NOMO-1 (cell line): Measurements from ENCODE around the gene C1orf35.

Experiments
- DNase-seq, 2 experiments: peaks; one replicate each; lab custom pipeline; 2025; ENCODE audit not compliant: unreplicated experiment in 2 of 2; lab: John Stamatoyannopoulos, UW

The C1orf35 gene

GRCh38 chr1:228102791-228103620 is at the start of gene C1orf35:
Gene C1orf35 (minus strand): TSS chr1:228103325. CDS start chr1:228103227, 98 bp downstream.
- DNase-seq: peak; percentile 93 to 94

DNA sequence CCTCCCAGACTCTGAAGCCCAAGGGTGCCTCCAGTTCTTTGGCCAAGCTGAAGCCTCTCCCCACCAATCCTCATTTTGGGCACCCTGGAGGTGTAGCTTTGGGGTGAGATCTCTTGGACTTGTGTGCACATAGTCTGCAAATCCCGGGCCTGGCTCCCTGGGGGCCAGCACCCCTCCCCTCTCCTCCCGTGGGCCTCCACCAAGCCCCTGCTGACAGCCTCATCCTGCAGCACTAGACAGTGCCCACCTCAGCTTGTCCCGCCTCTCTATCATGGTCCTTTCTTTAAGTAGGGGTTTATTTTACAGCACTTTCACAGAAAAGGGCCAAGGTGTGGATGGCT is 49.8 kb upstream of the C1orf35 start:
- no peak for DNase-seq

DNA sequence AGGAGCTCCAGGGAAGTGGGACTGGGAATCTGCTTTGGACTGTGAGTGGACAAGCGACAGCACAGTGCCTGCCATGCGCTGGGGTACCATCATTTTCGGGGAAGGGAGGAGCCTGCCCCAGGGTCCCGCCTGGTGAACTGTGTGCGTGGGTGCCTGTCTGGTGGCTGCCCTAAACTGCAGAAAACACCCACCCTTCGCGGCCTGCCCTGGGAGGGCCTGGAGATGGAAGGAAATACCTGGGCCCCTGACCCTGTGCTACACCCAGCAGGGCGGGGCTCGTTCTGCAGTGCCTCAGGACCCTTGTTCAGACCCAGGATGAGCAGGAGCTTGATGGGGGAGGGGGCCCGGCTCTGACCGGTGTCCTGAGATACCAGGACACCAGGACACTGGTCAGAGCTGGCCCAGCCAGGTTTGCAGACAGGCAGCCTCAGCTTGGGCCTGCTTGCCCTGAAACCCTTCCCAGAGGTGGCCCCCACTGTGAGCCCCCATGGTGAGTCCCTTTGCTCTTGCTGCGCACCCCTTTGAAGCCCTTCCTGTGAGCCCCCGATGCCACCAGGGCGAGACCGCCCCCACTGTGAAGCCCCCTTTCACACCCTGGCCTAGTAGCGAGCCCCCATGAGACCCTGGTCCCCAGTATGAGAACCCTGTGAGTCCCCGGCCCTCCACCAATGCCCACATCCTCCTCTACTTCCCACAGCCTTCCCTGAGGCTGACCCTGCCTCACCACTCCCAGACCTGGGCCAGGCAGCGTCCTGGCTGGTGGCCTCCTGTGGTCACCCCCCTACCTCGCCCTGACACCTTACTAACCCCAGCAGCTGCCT is 49.2 kb upstream of the C1orf35 start:
- no peak for DNase-seq

DNA sequence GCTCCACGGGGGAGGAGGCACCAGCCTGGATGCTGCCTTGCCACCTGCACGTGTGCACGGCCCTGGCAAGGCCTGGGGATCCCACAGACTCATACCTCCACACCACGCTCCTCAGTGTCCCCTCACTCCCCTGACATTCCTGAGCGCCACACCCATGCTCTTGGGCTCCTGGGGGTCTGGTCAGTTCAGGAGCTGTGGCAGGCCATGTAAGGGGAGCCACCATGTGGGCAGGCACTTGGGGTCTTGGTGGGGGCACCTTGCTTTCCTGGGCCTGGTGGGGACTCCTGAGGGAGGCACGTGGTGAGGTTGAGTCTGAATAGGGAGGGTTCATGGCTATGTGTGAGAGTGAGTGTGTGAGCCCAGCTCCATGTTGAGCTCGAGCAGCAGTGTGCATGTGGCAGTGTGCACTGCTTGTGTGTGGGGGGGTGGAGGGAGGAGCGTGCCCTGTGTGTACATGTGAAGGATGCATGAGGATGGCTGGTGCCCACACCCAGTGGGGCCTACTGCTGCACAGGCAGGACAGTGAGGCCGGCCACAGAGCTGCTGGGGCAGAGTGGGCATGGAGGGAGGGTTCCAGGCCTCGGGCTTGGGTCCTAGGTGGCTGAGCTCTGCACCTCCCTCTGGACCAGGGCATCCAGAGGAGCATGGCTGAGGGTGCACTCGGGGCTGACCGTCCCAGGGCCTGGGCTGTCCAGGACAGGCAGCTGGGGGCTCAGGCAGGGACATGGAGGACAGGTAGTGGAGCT is 48.2 kb upstream of the C1orf35 start:
- DNase-seq: no peak

DNA sequence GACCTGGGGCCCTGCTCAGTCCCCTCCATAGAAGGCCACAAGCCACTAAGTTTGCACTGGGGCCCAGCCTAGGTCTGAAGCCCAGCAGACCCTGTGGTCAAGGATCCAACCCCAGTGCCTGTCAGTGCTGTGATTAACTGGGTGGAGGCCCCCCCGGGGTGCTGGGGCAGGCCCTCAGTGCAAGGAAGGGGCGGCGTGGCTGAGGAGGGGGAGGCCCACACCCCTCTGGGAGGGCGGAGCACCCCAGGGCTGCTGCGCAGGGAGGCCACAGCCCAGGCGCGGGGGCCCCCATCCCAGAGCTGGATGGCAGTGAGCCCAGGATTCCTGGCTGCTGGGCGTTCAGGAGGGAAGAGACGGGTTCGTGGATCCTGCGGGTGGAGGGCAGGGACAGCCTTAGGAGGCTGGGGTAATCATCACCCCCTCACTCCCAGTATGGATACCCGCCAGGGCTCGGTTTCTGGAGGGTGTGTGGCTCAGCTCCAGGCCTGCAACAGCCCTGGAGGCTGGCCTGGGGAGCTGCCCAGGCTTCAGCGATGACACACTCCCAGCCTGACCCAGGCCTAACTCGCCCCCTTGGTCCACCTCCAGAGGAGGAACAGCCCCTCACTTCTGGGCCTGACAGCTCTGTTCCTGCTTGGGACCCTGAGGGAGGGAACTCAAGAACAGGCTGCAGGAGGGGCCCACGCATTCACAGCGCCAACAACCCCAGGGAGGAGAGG is 47.5 kb upstream of the C1orf35 start:
- DNase-seq: no peak

DNA sequence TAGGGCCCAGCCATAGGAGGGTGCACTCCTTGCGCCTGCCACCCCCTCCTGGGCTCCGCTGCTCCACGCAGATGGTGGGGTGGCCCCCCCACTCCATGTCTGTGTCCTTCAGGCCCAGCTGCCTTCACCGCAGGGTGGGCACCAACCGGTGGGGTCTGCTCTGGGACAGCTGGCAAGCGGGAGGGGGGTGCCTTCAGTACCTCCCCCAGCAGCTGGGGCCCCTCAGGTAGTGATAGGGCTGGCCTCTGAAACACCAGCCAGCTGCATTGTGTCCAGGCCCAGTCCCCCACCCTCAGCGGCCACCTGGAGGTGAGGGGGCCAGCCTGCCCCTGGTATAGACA is 47.0 kb upstream of the C1orf35 start:
- no peak for DNase-seq

- DNase-seq: no peak
These were observed 46.4 kb upstream of the C1orf35 start, which contains the start of gene GJC2 for GRCh38 chr1:228149406-228150119. Gene GJC2 (plus strand): TSS chr1:228149930. CDS start chr1:228157759, 7,829 bp downstream.

DNA sequence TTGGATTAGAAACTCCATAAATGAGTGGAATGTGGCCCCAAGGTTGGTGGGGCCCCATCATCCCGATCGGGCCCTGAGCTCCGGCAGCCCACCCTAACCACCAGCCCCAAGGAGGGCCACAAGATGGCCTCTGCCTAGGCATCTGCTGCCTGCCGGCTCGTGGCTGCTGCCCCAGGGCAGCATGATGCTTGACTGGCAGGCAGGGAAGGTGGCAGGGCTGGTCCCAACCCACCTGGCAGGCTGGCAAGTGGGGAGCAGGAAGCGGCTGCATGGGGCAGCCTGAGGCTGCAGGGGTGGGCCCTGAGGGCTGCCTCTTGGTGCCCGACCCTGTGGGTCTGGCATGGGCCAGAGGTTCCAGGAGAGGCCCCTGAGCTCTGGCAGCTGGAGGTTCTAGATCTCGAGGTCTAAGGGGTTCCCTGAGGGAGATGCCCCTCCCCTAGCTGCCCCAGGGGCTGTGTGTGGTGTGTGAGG is 45.8 kb upstream of the C1orf35 start:
- DNase-seq: no peak

DNA sequence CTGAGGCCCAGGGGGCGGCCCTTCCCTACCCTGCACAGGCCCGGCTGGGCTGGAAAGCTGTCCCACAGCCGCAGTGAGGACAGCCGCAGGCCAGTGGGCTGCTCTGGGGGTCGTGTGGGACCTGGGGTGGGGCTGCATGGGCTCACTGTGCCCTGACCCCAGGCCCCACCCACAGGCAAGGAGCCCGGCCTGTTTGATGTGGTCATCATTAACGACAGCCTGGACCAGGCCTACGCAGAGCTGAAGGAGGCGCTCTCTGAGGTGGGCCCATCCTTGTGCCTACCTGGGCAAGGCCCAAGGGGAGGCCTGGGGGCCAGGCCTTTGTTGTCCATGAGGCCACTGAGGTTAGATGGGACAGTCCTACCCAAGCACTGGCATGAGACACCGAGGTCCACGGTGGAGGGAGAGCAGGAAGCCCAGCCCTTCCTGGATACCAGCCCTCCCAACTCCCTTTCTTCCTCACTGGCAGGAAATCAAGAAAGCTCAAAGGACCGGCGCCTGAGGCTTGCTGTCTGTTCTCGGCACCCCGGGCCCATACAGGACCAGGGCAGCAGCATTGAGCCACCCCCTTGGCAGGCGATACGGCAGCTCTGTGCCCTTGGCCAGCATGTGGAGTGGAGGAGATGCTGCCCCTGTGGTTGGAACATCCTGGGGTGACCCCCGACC is 45.2 kb upstream of the C1orf35 start:
- no peak for DNase-seq

GRCh38 chr1:228147768-228148167 is 44.6 kb upstream of the C1orf35 start:
- no peak for DNase-seq

DNA sequence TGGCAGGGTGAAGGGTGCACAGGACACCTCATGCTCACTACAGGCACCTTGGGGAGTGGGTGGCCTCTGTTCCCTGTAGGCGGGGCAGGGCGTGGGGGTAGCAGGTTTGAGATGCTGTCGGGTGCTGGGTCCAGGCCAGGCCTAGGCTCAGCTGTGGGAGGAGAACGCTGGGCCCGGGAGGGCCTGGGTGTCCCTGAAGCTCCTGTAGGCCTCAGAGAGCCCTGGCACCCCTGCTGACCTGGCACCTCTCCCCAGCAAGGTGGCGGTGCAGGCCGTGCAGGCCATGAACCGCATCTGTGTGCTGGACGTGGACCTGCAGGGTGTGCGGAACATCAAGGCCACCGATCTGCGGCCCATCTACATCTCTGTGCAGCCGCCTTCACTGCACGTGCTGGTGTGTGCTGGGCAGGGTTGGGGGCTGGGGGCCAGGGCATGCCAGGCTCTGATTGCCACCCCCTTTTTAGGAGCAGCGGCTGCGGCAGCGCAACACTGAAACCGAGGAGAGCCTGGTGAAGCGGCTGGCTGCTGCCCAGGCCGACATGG is 44.1 kb upstream of the C1orf35 start:
- no peak for DNase-seq

DNA sequence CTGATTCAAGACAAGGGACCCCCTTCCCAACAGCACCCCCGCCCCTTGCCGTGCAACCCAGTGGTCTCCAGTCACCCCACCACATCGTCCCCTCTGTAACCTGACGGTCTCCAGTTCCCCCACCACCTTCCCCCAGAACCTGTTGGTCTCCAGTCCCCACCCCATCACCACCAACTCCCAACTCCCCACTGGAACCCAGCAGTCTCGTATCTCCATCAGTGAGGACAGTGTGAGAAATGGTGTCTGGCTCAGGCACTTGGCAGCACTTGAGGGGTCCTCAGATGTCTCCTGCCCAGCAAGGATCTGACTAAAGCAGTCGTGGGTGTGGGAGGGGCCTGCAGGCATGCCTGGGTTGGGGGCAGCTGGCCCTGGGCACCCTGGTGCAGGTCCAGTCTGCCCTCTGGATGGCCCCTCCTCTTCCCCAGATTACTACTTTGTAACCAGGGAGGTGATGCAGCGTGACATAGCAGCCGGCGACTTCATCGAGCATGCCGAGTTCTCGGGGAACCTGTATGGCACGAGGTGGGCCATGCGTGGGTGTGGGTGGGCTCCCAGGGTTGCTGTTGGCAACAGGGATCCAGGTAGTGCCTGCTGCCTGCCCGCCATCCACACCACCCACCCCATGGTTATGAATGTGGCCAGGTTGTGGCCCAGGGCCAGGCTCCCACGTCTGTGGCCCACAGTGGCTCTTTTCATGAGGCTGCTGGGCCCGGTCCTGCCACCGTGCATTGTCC is 43.5 kb upstream of the C1orf35 start:
- no peak for DNase-seq

DNA sequence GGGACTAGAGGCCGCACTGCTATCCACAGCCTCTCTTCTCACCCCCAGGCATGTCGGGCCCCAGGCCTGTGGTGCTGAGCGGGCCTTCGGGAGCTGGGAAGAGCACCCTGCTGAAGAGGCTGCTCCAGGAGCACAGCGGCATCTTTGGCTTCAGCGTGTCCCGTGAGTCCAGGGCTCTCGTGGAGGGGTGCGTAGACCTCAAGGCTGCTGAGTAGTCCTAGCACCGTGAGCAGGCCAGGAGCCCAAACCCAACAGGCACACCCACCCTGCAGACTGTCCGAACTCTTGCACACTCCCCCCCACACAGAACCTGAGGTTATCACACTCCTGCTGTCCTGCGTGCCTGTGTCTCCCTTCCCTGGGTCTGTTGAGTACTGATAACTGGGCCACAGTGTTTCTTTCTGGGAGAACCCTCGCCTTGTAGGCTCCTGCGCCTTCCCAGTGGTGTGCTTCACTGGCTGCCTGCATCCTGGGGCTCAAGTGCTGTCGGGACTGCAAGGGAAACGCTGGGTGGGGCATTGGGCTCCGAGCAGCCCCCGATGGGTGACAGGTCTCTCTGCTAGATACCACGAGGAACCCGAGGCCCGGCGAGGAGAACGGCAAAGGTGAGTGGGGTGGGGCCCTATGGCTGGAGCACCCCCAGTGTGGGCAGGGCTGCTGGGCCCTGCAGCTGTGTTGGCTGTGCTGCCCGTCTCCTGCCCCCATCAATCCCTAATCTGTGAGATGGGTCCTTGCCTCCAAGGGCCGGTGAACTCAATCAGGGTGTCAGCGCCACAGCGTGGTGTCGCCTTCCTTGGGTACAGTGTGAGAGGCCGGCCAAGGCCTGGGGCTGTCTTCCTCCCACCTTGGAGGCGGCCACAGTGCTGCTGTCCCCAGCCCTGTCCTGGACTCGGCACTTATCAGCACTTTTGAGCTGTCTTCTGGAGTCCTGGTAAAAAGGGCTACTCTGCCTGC is 42.6 kb upstream of the C1orf35 start:
- no peak for DNase-seq

- DNase-seq: no peak
These were observed 41.8 kb upstream of the C1orf35 start for GRCh38 chr1:228144993-228145343.

DNA sequence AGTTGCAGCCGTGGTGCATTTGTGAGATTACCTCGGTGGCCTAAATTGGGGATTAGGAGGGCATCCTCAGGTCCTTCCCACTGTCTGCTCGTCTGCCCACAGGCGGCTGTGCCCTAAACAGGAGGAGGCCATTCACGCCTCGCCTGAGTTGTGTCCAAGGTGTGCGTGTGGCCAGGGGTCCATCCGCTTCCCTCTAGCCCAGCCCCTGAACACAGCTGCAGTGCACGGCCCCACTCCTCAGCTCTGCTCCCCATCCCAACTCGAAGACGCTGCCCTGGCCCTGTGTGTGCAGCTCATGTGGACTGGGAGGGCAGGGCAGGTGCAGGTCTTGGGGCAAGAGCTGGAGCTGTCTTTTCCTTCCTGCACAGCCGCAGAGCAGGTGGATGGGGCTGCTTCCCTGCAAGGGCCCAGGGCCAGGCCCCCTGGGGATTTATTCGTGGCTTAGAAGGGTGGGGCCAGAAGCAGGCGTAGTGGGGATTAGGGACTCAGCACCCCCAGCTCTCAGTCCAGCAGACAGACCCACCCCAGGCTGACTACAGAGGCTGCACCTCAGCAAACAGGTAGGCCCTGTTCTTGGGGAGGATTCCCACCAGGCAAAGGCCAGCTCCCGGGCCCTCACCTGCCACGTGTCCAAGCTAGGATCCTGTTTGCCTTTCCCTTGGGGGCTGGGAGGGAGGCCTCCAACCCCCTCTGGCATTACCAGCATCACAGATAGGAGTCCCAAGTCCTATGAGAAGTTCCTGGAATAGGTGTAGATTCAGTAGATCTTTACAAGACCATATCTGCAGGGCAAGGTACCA is 41.3 kb upstream of the C1orf35 start:
- no peak for DNase-seq

DNA sequence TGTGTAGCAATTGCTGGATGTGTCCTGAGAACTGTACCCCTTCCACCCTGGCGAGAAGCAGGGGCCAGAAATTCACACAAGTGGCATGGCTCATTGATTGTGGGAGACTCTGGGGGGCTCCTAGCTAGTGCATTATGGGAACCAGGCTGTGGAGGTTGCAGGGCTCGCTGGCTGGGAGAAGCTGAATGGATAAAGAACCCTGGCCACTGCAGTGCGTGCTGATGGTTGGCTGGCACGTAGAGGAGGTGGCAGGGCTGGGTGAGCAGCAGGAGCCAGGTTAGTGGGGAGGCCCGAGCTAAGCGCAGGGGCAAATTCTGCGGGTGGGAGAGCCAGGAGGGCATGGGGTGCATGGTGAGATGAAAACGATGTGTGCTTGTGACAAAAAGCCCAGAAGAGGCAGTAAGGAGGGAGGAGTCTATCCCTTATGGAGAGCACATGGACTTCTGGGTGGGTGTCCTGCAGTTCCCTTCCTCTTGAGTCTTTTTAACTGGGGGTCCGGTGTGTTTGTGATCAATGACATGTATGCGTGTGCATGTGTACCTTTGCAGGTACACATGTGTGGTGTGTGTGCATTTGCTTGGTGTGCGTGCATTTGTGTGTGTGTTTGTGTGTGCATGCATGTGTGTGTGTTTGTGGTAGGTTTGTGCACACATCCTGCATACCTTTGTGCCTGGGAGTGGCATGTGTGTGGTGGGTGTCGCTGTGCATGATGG is 40.5 kb upstream of the C1orf35 start:
- DNase-seq: no peak
